Endothelial cell (in vitro differentiated cells): ENCODE measurements around the gene POLD4. TPM values are rescaled to one million over a fixed set of nuclear protein-coding genes. Genes with fewer than 3 reads are reported as not detected.
"Not testable (repeated sequence)": the region's sequence is repeated elsewhere in the genome, so short reads cannot be mapped to it uniquely, and the experiment has no call there.

Source experiments
- DNase-seq: peaks from one replicate; pipeline ENCODE4 v3.0.0; 2021; ENCODE audit warnings: low spot score
- H3K27ac Mint-ChIP-seq: one replicate; pipeline ENCODE4 v1.8.0; 2021; ENCODE audit warnings: mixed read lengths, inconsistent platforms; ENCODE audit not compliant: unreplicated experiment
- H3K27me3 Mint-ChIP-seq: one replicate; pipeline ENCODE4 v1.8.0; 2021; ENCODE audit warnings: mild to moderate bottlenecking, moderate library complexity, mixed read lengths, inconsistent platforms; ENCODE audit not compliant: unreplicated experiment
- H3K36me3 Mint-ChIP-seq: one replicate; pipeline ENCODE4 v1.8.0; 2021; ENCODE audit warnings: mild to moderate bottlenecking, low read depth, mixed read lengths, inconsistent platforms; ENCODE audit not compliant: unreplicated experiment
- H3K4me1 Mint-ChIP-seq: one replicate; pipeline ENCODE4 v1.8.0; 2021; ENCODE audit warnings: mild to moderate bottlenecking, mixed read lengths, inconsistent platforms; ENCODE audit not compliant: unreplicated experiment
- H3K4me3 Mint-ChIP-seq: one replicate; pipeline ENCODE4 v1.8.0; 2021; ENCODE audit warnings: mild to moderate bottlenecking, mixed read lengths, inconsistent platforms; ENCODE audit not compliant: unreplicated experiment
- H3K9me3 Mint-ChIP-seq: one replicate; pipeline ENCODE4 v1.8.0; 2021; ENCODE audit warnings: mixed read lengths, inconsistent platforms; ENCODE audit not compliant: unreplicated experiment
- CTCF ChIP-seq: fragments of 200-600 bp; sonication (generic); IDR thresholded peaks from one replicate; pipeline ENCODE4 v1.5.0; 2021; ENCODE audit warnings: antibody characterized with exemption; ENCODE audit not compliant: unreplicated experiment
- total RNA-seq: library from RNA; stranded (reverse); fragmentation: NEBNext Ultra II Directional; extraction: Animal tissue kit (Norgen Biotek cat#: 25700); gene quantifications from one replicate; pipeline ENCODE4 v1.2.1, GENCODE V29; 2021; ENCODE audit not compliant: unreplicated experiment

POLD4 gene
- total RNA-seq, 1 donor from 2014 or later = 92.1 TPM

DNA sequence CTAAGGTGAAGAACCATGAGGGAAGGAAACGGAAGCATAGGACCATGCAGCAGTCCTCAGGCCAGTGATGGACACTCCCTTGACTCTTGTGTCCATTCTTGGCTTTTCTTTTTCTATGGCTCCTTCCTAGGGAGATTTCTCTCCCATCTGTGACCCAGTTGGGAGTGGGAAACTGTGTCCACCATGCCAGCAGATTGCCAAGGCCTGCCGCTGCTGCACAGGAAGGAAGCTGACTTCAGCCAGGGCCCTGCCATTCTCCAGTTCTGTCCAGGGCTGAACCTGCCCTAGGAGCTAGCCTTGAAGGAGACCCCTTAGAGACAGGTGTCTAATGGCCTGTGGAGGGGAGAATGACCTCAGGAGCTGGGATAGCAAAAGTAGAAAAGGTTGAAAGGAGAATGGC is 32.7 kb downstream of the POLD4 start:
- Mint-ChIP-seq H3K4me1 (peaks cover 7% of the 10 kb centered on the region), H3K27me3 (peaks cover 14% of the 10 kb centered on the region), H3K9me3 (no peaks in the 10 kb centered on the region), H3K27ac (no peak overlapping the region), H3K4me3 (no peak overlapping the region), H3K36me3 (no peaks in the 10 kb centered on the region)
- no peak for TF ChIP-seq CTCF
- no peak for DNase-seq

DNA sequence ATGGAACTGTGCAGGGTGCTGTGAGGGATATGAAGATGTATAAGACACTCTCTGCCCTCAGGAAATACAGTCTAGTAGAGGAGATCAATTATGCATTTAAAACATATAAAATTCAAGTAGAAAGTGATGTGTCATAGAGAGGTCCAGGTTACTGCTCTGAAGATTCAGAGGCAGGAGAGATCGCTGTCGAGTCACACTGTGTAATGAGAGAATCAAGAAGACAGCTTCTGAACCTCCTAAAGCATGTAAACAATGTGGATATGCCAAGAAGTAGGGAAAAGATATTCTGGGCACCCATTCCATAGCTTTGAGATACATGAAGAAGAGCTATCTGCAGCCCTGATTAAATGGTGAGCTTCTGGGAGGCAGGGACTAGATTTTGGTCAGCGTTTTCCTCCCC is 33.3 kb downstream of the POLD4 start:
- peaks cover 20% of the 10 kb centered on the region for H3K27me3 Mint-ChIP-seq
- no peak for TF ChIP-seq CTCF
- no peak overlapping the region for H3K27ac Mint-ChIP-seq
- no peaks in the 10 kb centered on the region for H3K9me3 Mint-ChIP-seq
- peaks cover 7% of the 10 kb centered on the region for H3K4me1 Mint-ChIP-seq
- H3K36me3 Mint-ChIP-seq = no peaks in the 10 kb centered on the region
- H3K4me3 Mint-ChIP-seq = no peak overlapping the region
- no peak for DNase-seq

- not testable (repeated sequence) for DNase-seq, H3K27ac Mint-ChIP-seq, H3K36me3 Mint-ChIP-seq, H3K4me1 Mint-ChIP-seq, H3K9me3 Mint-ChIP-seq
- H3K4me3 Mint-ChIP-seq = peak overlapping the region; percentile 83
- H3K27me3 Mint-ChIP-seq = peaks cover 21% of the 10 kb centered on the region
Measured at GRCh38 chr11:67318876-67319275, 34.5 kb downstream of the POLD4 start.

GRCh38 chr11:67317888-67318555 is 35.3 kb downstream of the POLD4 start:
- Mint-ChIP-seq H3K4me1 (peaks cover 4% of the 10 kb centered on the region), H3K4me3 (peak overlapping the region; percentile 96), H3K36me3 (no peaks in the 10 kb centered on the region), H3K27ac (peak overlapping the region; percentile 86), H3K9me3 (no peaks in the 10 kb centered on the region), H3K27me3 (peaks cover 18% of the 10 kb centered on the region)
- peak; percentile 4 for TF ChIP-seq CTCF
- no peak for DNase-seq

DNA sequence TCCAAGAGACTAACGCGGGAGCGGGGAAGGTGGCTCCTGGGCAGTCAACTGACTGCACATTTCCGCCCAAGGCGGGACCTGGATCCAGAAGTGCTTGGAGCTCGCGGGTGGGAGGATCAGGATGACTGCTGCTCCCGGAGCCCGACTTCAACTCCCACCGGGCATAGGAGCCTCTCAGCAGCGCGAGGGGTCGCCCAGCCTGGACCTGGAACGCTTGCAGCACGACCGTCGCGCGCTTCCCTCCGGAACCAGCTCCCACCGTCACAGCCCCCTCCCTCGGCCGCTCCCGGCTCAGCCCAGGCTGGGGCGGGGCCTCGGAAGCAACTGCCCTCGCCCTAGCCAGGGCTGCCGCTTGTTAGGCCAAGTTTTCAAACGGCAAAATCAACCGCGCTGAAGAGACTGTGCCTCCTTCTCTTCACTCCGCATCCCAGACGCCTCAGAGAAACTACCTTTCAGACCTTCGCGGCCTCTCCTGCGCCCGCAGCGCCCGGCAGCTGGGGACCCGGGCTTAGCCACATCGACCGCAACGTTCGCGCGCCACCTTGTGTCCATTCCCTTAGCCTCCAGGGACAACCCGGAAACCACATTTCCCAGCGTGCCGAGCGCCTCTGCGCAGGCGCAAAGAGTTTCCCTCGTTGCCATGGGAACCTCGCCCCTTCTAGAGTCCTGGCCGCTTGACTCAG is 36.0 kb downstream of the POLD4 start:
- Mint-ChIP-seq H3K27ac (peak overlapping the region; percentile 86), H3K4me1 (peaks cover 4% of the 10 kb centered on the region), H3K9me3 (no peaks in the 10 kb centered on the region), H3K4me3 (peak overlapping the region; percentile 96), H3K27me3 (peaks cover 18% of the 10 kb centered on the region), H3K36me3 (no peaks in the 10 kb centered on the region)
- peak; percentile 80 for TF ChIP-seq CTCF
- DNase-seq = peak; percentile 99
